RPMI8226 (cell line): ENCODE measurements around the gene PGAM1.
"Not testable (repeated sequence)": the region's sequence is repeated elsewhere in the genome, so short reads cannot be mapped to it uniquely, and the experiment has no call there.

ENCODE experiments used
- DNase-seq: peaks from one replicate; pipeline ENCODE4 v3.0.0-alpha.2; 2015

The PGAM1 gene

DNA sequence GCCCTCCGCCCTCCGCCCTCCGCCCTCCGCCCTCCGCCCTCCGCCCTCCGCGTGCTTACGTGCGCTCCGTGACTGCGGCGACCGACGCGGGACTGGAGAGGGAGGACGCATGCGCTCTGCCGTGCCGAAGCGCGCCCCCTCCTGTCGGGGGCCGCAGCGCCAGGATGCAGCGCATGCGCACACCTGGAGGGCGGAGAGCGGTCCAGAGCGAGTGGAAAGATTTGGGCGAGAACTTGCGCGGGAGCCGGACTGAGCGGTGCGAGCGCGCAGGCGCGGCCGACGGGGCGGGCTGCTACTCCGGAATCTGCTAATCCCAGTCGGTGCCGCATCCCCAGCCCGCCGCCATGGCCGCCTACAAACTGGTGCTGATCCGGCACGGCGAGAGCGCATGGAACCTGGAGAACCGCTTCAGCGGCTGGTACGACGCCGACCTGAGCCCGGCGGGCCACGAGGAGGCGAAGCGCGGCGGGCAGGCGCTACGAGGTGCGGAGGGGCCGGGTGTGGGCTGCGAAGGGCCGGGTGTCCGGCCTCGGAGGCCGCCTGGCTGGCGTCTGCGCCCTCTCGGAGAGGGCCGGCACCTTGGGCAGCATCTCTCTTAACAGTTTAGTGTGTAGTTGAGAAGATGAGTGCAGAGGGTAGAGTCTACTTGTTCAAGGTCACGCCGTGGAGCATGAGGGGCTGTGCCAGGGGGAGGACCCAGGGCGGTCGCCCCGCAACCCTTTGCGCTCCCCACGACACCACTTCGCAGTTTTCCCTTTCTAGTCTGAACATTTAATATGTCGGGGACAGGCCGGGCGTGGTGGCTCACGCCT is at the start of gene PGAM1:
Gene PGAM1, plus strand, starts transcription at position 228 of the 812 bp plus-strand sequence. Its CDS starts 117 bp downstream, at position 345.
- DNase-seq, result peak; percentile 91

DNA sequence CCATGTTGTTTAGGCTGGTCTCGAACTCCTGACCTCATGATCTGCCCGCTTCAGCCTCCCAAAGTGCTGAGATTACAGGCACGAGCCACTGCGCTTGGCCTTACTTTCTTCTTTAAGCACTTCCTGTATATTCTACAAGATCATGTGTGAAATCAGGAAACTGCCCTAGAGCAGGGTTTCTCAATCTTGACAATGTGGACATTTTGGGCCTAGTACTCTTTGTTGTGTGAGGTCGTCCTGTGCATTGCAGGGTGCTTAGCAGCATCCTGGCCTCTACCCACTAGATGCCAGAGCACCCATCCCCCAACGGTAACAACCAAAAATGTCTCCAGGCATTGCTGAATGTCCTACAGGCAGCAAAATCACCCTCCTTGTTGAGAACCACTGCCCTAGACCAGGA is 49.6 kb upstream of the PGAM1 start:
- no peak for DNase-seq

DNA sequence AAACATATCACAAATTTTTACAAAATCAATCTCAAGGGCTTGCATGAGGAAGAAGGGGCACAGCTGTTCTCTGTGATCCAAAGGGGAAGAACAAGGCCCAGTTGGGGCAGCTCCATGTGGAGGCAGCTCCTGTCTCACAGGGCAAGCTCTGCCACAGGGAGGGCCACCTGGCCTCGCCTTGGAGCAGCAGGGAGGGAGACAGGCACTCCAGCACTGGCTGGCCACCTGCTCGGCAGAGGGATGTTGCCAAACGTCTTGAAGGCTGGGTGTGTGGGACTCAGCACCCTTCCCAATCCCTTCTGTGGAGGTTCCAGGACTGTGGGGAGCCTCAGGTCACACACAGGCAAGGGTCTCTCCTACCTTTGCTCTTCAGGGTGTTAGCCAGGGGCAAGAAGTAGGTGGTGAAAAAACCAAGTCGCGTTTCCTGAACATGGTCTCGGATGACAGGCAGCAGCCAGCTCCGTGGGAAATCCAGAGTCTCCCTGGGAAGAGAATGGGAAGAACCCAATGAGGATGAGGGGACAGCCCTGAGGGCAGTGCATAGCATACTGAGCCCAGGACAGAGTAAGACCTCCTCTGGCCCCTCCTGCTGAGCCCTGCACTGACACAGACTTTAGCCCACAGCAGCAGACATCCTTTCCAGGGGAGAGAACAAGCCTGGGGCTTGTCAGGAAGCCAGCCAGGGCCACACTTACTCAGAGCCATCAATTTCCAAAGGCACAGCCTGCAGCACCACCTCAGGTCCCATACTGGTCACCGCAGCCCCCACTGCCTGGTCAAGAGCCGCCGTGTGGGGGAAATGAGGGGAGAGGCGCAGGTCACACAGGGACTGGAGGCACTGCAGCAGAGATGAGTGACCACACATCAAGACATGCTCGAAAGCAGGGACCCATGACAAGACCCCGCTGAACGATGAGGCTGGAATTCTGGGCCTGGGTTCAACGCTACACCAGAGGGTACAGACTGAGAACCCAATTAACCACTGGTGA is 46.8 kb upstream of the PGAM1 start:
- DNase-seq, result no peak

DNA sequence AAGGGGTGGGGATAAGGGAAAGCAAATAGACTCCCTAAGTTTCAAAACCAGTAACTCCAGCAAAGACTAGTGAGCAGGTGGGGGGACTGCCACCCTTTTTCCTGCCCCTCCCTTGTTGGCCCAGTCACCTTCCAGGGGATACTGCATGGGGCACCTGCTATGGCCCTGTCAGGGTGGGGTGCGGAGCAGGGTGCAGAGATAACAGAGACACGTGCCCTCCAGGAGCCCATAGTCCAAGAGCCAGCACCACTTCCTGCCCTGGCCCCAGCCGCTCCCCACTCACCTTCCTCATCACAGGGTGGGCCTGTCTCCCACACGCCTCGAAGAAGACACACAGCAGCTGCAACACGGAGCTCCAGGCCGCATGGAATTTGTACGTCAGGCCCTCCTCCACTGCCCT is 45.5 kb upstream of the PGAM1 start:
- no peak for DNase-seq

DNA sequence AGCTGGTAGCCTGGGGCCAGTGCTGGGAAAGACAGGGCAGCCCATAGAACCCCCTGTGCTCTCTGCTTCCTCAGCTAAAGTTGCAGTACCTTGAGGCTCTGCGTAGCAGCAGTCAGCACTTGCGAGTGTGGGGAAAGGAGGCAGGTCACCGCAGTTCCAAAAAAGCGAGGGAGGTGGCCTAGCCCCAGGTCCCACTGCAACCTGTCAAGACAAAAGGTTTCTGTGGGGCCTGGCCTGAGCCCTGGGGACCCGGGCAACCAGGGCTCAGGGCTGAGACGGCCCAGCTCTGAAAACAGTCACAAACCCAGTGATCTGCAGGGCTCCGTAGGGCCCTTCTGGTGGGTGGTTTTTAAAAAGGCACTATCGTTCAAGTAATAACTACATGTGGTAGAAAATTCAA is 44.4 kb upstream of the PGAM1 start:
- no peak for DNase-seq

DNA sequence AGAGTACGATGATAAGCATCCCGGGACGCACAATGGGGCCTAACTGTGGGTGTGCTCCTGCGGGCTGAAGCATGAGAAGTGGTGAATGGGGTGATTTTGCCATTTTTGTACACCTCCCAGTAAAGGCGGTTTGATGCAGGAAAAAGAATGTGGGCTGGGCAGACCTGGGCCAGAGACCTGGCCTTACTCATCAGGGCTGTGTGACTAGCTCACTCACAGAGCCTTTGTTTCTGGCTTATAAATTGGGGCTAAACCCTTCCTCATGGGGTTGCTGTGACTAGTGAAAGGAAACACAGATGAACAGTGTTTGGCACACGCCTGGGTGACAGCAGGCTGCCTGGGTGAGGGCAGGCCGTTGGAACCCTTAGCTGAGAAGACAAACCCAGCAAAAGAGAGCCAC is 42.8 kb upstream of the PGAM1 start:
- DNase-seq, result no peak

DNA sequence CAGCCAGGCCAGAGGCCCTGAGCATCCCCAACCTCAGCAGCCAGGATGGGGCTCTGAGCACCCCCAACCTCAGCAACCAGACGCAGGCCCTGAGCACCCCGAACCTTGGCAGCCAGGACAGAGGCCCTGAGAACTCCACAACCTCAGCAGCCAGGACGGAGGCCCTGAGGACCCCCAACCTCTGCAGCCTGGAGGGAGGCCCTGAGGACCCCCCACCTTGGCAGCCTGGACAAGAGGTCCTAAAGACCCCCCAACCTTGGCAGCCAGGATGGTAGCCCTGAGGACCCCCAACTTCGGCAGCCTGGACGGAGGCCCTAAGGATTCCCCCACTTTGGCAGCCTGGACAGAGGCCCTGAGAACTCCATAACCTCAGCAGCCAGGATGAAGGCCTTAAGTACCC is 41.8 kb upstream of the PGAM1 start:
- DNase-seq, result no peak

DNA sequence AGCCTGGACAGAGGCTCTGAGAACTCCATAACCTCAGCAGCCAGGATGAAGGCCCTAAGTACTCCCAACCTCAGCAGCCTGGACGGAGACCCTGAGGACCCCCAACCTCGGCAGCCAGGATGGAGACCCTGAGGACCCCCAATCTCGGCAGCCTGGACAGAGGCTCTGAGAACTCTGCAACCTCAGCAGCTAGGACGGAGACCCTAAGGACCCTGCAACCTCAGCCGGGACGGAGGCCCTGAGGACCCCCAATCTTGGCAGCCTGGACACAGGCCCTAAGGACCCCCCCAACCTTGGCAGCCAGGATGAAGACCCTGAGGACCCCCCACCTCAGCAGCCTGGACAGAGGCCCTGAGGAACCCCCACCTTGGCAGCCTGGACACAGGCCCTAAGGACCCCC is 41.4 kb upstream of the PGAM1 start:
- DNase-seq, result no peak

DNA sequence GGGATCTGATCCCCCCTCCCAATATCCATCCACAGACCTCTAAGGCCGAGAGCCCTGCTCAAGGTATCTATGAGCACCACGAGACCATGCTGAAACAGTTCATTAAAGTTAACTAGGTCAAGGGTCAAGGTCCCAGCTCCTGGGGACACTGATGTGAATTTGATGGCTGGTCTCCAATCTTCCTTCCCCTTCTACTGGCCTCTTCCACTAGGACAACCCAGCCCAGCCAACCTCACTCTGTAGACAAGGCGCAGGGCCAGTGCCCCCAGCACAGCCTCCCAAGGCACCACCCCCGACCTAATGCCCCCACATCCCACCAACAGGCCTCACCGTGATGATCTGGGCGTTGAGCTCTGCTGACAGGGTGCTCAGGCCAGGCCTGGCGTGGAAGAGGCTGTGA is 40.4 kb upstream of the PGAM1 start:
- DNase-seq, result no peak

DNA sequence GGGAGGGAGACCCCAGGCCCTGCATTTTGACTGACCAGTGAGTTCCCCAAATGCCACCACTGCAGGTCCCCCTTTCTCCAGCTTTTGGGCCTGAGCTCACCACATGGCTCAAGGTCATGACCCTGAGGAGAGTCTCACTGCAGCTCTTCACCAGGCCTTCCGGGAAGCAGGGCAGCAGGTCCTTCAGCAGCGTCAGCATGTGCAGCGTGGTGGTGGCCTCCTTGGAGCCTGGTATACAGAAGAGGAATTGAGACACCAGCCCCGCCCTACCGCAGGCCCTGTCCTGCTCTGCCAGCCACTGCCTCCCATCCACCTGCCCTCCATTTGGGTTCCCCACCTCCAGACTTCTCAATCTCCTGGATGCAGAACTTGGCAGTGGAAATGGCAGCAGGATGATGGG is 37.8 kb upstream of the PGAM1 start:
- DNase-seq, result no peak

DNA sequence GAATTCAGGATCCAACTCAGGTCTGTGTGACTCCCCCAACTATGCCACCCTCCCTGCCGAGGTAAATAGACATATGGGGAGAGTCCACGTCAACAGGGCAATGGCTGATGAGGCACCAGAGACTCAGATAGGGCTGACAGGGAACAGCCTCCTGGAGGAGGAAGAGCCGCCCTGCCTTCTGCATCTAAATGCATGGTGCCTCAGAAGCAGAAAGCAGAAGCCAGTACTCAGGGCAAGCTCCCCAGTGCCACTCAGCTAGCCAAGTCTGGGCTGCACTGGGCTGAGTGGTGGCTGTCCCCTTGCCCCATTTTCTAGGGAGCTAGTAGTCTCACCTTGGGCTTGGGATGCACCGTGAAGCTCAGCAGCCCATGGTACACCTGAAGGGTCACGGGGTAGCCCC is 35.9 kb upstream of the PGAM1 start:
- DNase-seq, result no peak

DNA sequence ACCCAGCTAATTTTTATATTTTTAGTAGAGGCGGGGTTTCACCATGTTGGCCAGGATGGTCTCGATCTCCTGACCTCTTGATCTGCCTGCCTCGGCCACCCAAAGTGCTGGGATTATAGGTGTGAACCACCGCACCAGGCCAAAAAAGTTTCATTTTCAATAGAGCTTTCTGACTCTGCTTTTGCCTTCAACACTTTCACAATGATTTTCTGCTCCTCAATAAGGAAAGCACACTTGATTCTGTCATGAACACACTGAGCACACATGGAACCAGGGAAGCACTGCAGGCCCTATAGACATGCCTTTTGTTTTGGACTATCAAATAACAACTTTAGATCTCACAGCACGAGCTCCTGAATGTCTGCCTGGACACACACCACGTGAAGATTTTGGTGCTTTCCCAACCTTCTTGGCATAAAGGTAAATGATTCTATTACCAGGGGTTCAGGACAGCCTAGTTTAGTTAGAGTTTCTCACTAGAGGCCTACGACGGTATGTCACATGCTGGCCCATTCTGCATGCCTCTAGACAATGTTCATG is 32.9 kb upstream of the PGAM1 start:
- DNase-seq, result no peak

DNA sequence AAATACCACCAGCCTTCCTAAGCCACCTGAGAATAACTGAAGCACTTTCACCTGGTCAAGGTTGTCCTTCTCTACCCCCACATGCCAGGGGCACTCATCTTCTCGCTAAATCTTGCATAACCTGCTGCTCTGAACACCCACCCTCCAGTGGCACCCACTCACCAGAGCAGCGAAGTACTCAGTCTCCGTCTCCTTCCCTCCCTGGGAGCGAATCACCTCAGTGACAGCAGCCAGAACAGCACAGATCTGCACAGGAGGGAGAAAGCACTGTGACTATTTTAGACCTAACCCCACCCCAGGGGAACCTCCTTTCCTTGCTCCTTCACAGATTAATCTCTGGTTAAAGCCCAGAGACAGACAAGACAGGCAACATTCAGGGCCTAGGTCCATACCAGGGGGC is 29.9 kb upstream of the PGAM1 start:
- no peak for DNase-seq

DNA sequence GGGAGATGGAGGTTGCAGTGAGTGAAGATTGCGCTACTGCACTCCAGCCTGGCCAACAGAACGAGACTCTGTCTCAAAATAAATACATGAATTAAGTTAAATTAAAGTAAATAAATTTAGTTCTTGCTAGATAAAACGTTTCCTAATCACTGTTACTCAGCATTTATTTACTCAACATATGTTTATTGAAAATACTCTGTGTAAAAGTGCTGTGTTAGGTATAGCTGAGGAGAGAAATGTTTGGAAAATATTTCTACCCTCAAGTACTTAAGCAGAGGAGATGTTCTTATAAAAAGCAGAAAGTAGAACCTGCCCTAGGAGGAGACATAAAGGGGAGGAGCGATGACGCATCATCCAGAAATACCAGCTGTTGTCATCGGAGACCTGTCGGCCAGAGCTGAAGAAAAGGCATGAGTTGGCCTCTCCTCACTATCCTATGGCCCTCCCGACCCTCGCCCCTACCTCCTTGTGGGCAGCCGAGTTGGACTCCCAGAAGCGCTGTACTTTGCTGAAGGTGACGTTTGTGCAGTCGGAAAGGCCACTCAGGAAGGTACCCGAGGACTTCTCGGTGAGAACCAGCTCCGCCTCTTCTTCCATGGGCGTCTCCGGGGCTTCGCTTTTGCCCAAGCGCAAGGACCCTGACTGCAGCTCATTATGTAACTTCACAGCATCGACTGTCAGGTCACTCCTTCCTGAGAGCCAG is 26.0 kb upstream of the PGAM1 start:
- DNase-seq, result peak; percentile 79

DNA sequence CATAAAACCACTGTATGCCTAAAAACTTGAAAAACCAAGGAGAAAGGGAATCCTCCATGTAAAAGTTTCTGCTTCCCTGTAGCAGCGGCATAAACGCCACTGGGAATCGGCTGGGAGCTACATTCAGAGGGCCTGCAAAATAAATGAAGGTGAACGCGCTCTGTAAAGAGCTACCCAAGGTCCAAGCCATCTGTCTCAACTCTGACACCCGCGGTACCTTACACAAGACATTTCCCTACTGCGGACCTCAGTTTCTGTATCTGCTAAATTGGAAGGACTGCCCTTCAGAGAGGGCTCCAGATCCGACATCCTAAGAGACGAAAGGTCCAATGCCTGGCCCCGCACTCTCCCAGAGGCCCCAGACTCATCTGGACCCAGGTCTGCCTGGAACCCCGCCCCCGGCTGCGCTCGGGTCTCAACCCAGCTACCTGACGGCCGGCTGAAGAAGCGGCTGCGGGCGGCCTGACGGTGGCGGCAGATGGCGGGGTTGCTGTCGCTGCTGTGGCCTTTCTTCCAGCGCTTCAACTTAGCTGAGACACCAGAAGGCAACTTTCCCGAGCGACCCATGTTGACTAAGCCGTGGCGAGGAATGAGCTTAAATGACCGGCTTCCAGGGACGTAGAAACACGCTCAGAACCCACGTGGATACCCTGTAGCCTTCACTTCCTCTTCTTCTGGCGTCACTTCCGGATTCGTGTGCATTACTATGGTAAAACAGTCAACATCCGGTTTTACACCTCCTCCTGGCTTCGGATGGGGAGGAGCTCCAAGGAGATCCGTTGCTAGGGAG is 25.1 kb upstream of the PGAM1 start, which contains the start of gene RRP12:
Gene RRP12, minus strand, starts transcription at position 676 of the 790 bp plus-strand sequence. Its CDS starts 109 bp downstream, at position 567.
- DNase-seq, result peak; percentile 96

DNA sequence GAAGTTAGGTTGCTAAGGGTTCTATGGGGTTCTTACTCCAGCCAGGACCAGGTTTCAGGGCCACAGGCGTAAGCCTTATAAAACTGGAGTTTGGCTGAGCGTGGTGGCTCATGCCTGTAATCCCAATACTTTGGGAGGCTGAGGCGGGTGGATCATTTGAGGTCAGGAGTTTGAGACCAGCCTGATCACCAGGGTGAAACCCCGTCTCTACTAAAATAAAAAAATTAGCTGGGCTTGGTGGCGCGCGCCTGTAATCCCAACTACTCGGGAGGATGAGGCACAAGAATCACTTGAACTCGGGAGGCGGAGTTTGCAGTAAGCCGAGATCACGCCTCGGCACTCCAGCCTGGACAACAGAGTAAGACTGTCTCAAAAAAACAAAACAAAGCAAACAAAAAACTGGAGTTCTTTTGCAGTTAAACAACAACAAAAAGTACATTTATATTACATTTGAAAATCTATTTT is 24.5 kb upstream of the PGAM1 start:
- no peak for DNase-seq

DNA sequence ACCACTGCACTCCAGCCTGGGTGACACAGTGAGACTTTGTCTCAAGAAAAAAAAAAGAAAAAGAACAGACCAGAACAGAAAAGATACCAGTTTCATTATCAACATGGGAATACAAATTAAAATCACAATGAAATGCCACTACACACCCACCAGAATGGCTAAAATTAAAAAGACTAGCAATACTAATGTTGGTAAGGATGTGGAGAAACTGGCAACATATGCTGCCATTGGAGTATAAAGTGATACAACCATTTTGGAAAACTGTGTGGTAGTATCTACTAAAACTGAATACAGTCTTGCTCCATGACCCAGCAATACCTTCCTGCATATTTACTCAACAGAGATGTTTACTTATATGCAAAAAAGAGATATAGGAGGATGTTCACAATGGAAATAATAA is 21.9 kb upstream of the PGAM1 start:
- DNase-seq, result no peak

DNA sequence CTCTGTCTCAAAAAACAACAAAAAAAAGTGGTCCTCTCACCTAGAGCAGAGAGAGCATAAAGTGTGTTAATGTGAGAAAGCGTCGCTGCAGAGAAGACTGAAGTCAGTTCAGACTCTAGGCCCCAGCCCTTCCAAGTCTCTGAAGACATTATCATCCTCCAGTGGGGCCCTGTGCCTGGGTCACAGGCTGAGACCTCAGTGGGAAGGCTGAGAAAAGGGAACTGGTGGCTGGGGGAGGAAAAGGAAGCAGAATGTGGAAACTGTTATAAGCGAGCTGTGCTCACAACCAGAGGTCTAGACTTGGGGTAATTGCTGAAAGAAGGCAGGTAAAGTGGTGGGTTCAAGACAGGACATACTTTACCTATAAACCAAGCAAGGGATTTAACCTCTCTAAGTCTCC is 19.9 kb upstream of the PGAM1 start:
- no peak for DNase-seq

DNA sequence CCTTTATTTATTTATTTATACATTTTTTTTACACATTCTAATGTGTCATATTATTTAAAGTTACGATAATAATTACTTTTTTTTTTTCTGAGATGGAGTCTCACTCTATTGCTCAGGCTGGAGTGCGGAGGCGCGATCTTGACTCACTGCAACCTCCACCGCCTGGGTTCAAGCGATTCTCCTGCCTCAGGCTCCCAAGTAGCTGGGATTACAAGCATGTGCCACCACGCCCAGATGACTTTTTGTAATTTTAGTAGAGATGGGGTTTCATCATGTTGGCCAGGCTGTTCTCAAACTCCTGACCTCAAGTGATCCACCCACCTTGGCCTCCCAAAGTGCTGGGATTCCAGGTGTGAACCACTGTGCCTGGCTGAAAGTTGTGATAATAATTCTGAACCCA is 19.5 kb upstream of the PGAM1 start:
- DNase-seq, result not testable (repeated sequence)

DNA sequence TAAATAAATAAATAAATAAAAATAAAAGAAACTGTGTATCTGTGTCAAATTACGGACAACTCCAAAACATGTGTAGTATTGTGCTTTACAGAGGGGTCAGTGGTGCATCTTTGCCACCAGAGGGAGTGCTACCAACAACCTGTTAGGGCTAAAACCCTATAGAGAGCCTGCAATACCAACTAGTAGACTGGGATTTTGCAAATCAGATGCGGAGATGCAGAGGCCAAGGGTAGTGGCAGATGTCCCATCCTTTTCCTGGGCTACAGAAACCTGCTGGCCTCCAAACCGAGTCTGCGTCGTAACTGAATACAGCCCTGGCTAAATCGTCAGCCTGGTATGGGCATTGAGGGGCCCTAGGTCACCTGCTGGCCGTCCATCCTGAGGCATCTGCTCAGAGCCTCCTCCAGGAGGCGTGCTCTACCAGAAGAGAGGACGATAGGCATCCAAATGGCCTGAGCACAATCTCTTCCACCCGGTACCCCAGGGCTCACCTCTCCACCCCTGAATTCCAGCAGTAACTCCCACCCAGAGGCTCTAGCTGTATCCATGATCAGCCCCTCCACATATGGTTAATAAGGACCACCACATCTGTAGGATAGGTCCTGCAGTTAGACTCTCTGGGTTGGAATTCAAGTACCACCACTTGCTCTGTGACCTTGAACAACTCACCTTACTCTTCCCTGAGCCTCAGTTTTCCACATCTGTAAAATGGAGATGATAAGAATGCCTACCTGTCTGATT is 18.6 kb upstream of the PGAM1 start:
- peak; percentile 79 for DNase-seq

DNA sequence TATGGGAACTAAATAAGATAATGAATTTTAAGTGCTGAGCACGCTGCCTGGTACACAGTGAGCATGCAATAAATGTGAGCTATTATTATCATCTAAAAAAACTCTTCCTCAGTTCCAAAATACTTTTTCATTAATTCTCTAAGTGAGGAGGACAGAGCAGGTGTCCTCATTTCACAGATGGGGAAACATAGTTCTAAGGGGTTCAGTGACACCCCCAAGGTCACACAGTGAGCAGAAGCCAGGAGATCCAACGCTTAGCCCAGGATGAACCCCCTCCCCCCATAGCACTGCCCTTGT is 18.1 kb upstream of the PGAM1 start:
- DNase-seq, result no peak
